ENCODE measurements around the gene ZNF74. TPM values are rescaled to one million over a fixed set of nuclear protein-coding genes. Genes with fewer than 3 reads are reported as not detected.

The ZNF74 gene
- total and polyA plus RNA-seq, 8 donors: 5.0 to 9.1 (median 5.7) TPM

GRCh38 chr22:20440637-20441591 lies 47.0 kb downstream of the ZNF74 start:
- FAIRE-seq: no peak
- Histone ChIP-seq H3K36me3 (peaks cover 0 to 15% (median 9%) of the 10 kb centered on the region in 3 donors), H3K27ac (no peak overlapping the region), H3K4me3 (no peak overlapping the region), H3K27me3 (no peaks in the 10 kb centered on the region), H3K9me3 (no peaks in the 10 kb centered on the region), H3K4me1 (peaks cover 0 to 4% (median 3%) of the 10 kb centered on the region in 3 donors)
- peak in 2 of 6 donors; percentile 28 to 47 for DNase-seq
- no peak for ATAC-seq
- intact Hi-C loops (cut with DNase I): no loop called here
- no peak for TF ChIP-seq CTCF (IDR thresholded peaks at IDR 0.05)
- WGBS, 2 donors: 81 to 86% methylated on average over 13 of the region's 13 CpGs

GRCh38 chr22:20441631-20442484 lies 47.9 kb downstream of the ZNF74 start:
- H3K4me3 ChIP-seq: no peak overlapping the region
- no peak for TF ChIP-seq CTCF (IDR thresholded peaks at IDR 0.05)
- DNase-seq (peak in 2 of 6 donors; percentile 20 to 46), FAIRE-seq (no peak), ATAC-seq (no peak)
- intact Hi-C loops (cut with DNase I): no loop called here
- H3K27ac ChIP-seq: no peak overlapping the region
- H3K4me1 ChIP-seq: peaks cover 0 to under 1% (median 0%) of the 10 kb centered on the region in 3 donors
- 89 to 91% methylated on average over 17 to 21 of the region's 21 CpGs for WGBS, 2 donors
- no peaks in the 10 kb centered on the region for H3K27me3 ChIP-seq
- H3K36me3 ChIP-seq: peaks cover 0 to 21% (median 9%) of the 10 kb centered on the region in 3 donors
- H3K9me3 ChIP-seq: no peaks in the 10 kb centered on the region

- no peak for ATAC-seq
- no peak overlapping the region for H3K27ac ChIP-seq
- 84 to 90% methylated on average over 7 of the region's 7 CpGs for WGBS, 2 donors
Measured at GRCh38 chr22:20442485-20443284, 48.7 kb downstream of the ZNF74 start.

More at GRCh38 chr22:20442485-20443284, 48.7 kb downstream of the ZNF74 start:
- intact Hi-C loops (cut with DNase I): no loop called here
- Histone ChIP-seq H3K9me3 (no peaks in the 10 kb centered on the region), H3K36me3 (peaks cover 0 to 21% (median 9%) of the 10 kb centered on the region in 3 donors), H3K27me3 (no peaks in the 10 kb centered on the region), H3K4me1 (no peaks in the 10 kb centered on the region), H3K4me3 (no peak overlapping the region)
- FAIRE-seq (no peak), DNase-seq (peak in 1 of 6 donors; percentile 15)
- TF ChIP-seq CTCF (IDR thresholded peaks at IDR 0.05): no peak
